NT2/D1 (cell line): Measurements from ENCODE around the gene CD81.

Experiments used
- SUZ12 ChIP-seq: IDR thresholded peaks from 2 replicates; pipeline ENCODE4 v1.6.1; 2011; ENCODE audit not compliant: insufficient read length, insufficient read depth; ENCODE audit errors: extremely low read depth
- YY1 ChIP-seq: IDR thresholded peaks from 2 replicates; pipeline ENCODE4 v1.6.1; 2011; ENCODE audit not compliant: insufficient read length, insufficient read depth
- ZNF274 ChIP-seq: IDR thresholded peaks from 2 replicates; pipeline ENCODE4 v1.6.1; 2011; ENCODE audit warnings: mild to moderate bottlenecking, low read depth, low read length

- TF ChIP-seq YY1 (no peak), ZNF274 (no peak), SUZ12 (no peak)
Measured at GRCh38 chr11:2416765-2417164, 39.7 kb downstream of the CD81 start.
